Measurements from ENCODE around the gene UBXN7.
"Not testable (repeated sequence)": the region's sequence is repeated elsewhere in the genome, so short reads cannot be mapped to it uniquely, and the experiment has no call there.

Gene UBXN7

GRCh38 chr3:196320137-196320536 is 112.1 kb downstream of the UBXN7 start:
- H3K4me3 ChIP-seq (replicated peaks; ENCODE audit: low read depth, low read length) = no peak overlapping the region
- no peak for DNase-seq (ENCODE audit: extremely low read depth, low read depth)
- no peak for TF ChIP-seq CTCF (IDR thresholded peaks at IDR 0.05; ENCODE audit: low read depth, low read length, missing control alignments)

- no peak for DNase-seq (ENCODE audit: extremely low read depth, low read depth)
- no peak for TF ChIP-seq CTCF (IDR thresholded peaks at IDR 0.05; ENCODE audit: low read depth, low read length, missing control alignments)
- H3K4me3 ChIP-seq (replicated peaks; ENCODE audit: low read depth, low read length) = peak within 1 kb of the TSS; percentile 69
Measured at GRCh38 chr3:196317687-196318467, 114.3 kb downstream of the UBXN7 start, which contains the start of gene DYNLT2B. DYNLT2B (minus strand) TSS chr3:196318240; CDS start chr3:196318152, 88 bp downstream.

- DNase-seq (ENCODE audit: extremely low read depth, low read depth) = not testable (repeated sequence)
- H3K4me3 ChIP-seq (replicated peaks; ENCODE audit: low read depth, low read length) = peak overlapping the region; percentile 69
Measured at GRCh38 chr3:196316799-196317686, 115.2 kb downstream of the UBXN7 start.

GRCh38 chr3:196315821-196316220 is 116.4 kb downstream of the UBXN7 start:
- no peak overlapping the region for H3K4me3 ChIP-seq (replicated peaks; ENCODE audit: low read depth, low read length)
- TF ChIP-seq CTCF (IDR thresholded peaks at IDR 0.05; ENCODE audit: low read depth, low read length, missing control alignments) = no peak
- DNase-seq (ENCODE audit: extremely low read depth, low read depth) = no peak

- H3K4me3 ChIP-seq (replicated peaks; ENCODE audit: low read depth, low read length) = no peak overlapping the region
- no peak for DNase-seq (ENCODE audit: extremely low read depth, low read depth)
Measured at GRCh38 chr3:196314597-196314996, 117.6 kb downstream of the UBXN7 start.

GRCh38 chr3:196314086-196314485 is 118.1 kb downstream of the UBXN7 start:
- DNase-seq (ENCODE audit: extremely low read depth, low read depth); H3K4me3 ChIP-seq (replicated peaks; ENCODE audit: low read depth, low read length): not testable (repeated sequence)

More at GRCh38 chr3:196314597-196314996, 117.6 kb downstream of the UBXN7 start:
- no peak for TF ChIP-seq CTCF (IDR thresholded peaks at IDR 0.05; ENCODE audit: low read depth, low read length, missing control alignments)

- DNase-seq (ENCODE audit: extremely low read depth, low read depth); H3K4me3 ChIP-seq (replicated peaks; ENCODE audit: low read depth, low read length): not testable (repeated sequence)
Measured at GRCh38 chr3:196302960-196303359, 129.3 kb downstream of the UBXN7 start.

GRCh38 chr3:196302551-196302950 is 129.7 kb downstream of the UBXN7 start:
- not testable (repeated sequence) for H3K4me3 ChIP-seq (replicated peaks; ENCODE audit: low read depth, low read length); DNase-seq (ENCODE audit: extremely low read depth, low read depth)
